ENCODE data around the gene DNAL1.

GRCh38 chr14:73695082-73695481, 50.3 kb downstream of the DNAL1 start:
- TF ChIP-seq CTCF (conservative IDR thresholded peaks at IDR 0.05; ENCODE audit: low read depth, low read length) (no peak), SMC3 (IDR thresholded peaks at IDR 0.05; ENCODE audit: low read depth, low read length) (no peak), POLR2A (IDR thresholded peaks at IDR 0.05; ENCODE audit: low read depth, low read length) (no peak), MAZ (IDR thresholded peaks at IDR 0.05; ENCODE audit: borderline replicate concordance, low read depth, low read length) (no peak), MAFK (IDR thresholded peaks at IDR 0.05; ENCODE audit: low read depth, low read length) (no peak), USF2 (IDR thresholded peaks at IDR 0.05; ENCODE audit: low read depth, low read length) (no peak), CEBPB (IDR thresholded peaks at IDR 0.05; ENCODE audit: low read depth, low read length) (no peak), CHD1 (IDR thresholded peaks at IDR 0.05; ENCODE audit: low read depth, low read length) (no peak), RFX5 (IDR thresholded peaks at IDR 0.05; ENCODE audit: low read depth, low read length) (no peak), MXI1 (IDR thresholded peaks at IDR 0.05; ENCODE audit: borderline replicate concordance, low read depth, low read length) (no peak), ELK1 (IDR thresholded peaks at IDR 0.05; ENCODE audit: borderline replicate concordance, low read depth, low read length) (no peak), BHLHE40 (IDR thresholded peaks at IDR 0.05; ENCODE audit: low read depth, low read length) (no peak), RAD21 (IDR thresholded peaks at IDR 0.05; ENCODE audit: low read length) (no peak)

All from IMR-90 (cell line).